Articular chondrocyte of knee joint (primary cell): ENCODE data around the gene BOD1L2. TPM values are rescaled to one million over a fixed set of nuclear protein-coding genes. Genes with fewer than 3 reads are reported as not detected.

ENCODE experiments used
- total RNA-seq: library from RNA; depleted of rRNA; stranded (reverse); fragments of >200 nt; gene quantifications from 2 replicates; pipeline ENCODE4 v1.2.3, GENCODE V29; 2012

BOD1L2 gene
- not detected in 2 replicates for total RNA-seq

GRCh38 chr18:57146956-57147636 lies at the start of gene BOD1L2:
Gene BOD1L2, plus strand, starts transcription at chr18:57147087. Its CDS starts 226 bp downstream, at chr18:57147313.

Other genes with a start within 250 kb of the BOD1L2 start
- not detected in 2 replicates for gene ST8SIA3, start 205.5 kb downstream of the BOD1L2 start, total RNA-seq